ENCODE data around the gene CACNA1G.

GRCh38 chr17:50675190-50675589, 114.7 kb downstream of the CACNA1G start:
- no peak for TF ChIP-seq EZH2phosphoT487 (IDR thresholded peaks at IDR 0.05; ENCODE audit: insufficient read depth, low read depth)
- TF ChIP-seq EZH2 (IDR thresholded peaks at IDR 0.05; ENCODE audit: insufficient read depth, poor library complexity, severe bottlenecking), result no peak
